ENCODE results near the gene MAN2A1.

- TF ChIP-seq, protein P1, sequence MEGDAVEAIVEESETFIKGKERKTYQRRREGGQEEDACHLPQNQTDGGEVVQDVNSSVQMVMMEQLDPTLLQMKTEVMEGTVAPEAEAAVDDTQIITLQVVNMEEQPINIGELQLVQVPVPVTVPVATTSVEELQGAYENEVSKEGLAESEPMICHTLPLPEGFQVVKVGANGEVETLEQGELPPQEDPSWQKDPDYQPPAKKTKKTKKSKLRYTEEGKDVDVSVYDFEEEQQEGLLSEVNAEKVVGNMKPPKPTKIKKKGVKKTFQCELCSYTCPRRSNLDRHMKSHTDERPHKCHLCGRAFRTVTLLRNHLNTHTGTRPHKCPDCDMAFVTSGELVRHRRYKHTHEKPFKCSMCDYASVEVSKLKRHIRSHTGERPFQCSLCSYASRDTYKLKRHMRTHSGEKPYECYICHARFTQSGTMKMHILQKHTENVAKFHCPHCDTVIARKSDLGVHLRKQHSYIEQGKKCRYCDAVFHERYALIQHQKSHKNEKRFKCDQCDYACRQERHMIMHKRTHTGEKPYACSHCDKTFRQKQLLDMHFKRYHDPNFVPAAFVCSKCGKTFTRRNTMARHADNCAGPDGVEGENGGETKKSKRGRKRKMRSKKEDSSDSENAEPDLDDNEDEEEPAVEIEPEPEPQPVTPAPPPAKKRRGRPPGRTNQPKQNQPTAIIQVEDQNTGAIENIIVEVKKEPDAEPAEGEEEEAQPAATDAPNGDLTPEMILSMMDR (IDR thresholded peaks at IDR 0.05; ENCODE audit: poor library complexity, severe bottlenecking), result no peak
- TF ChIP-seq EP300 (conservative IDR thresholded peaks at IDR 0.05; ENCODE audit: poor library complexity, severe bottlenecking) (no peak), REST (IDR thresholded peaks at IDR 0.05; ENCODE audit: borderline replicate concordance) (no peak), TAF1 (IDR thresholded peaks at IDR 0.05; ENCODE audit: low read depth) (no peak), EZH2 (IDR thresholded peaks at IDR 0.05; ENCODE audit: borderline replicate concordance, insufficient read depth, low read length, poor library complexity, severe bottlenecking) (no peak)
These were observed 35.3 kb upstream of the MAN2A1 start for GRCh38 chr5:109654455-109654854.

Measured in neural cell (in vitro differentiated cells).